GM21786 (cell line): ENCODE results near the gene ZBTB7C.

ENCODE experiments used
- ATAC-seq: cut with Tn5 transposase; IDR thresholded peaks from one replicate; pipeline ENCODE4 v1.9.1; 2021; ENCODE audit not compliant: unreplicated experiment

Gene ZBTB7C

GRCh38 chr18:48326901-48327675 is 82.1 kb downstream of the ZBTB7C start:
- ATAC-seq, result no peak

GRCh38 chr18:48325115-48325665 is 84.0 kb downstream of the ZBTB7C start:
- ATAC-seq, result no peak

- ATAC-seq, result no peak
These were observed 84.5 kb downstream of the ZBTB7C start for GRCh38 chr18:48324651-48325050.

- ATAC-seq, result no peak
These were observed 86.0 kb downstream of the ZBTB7C start for GRCh38 chr18:48323151-48323550.

GRCh38 chr18:48321536-48321935 is 87.6 kb downstream of the ZBTB7C start:
- no peak for ATAC-seq

GRCh38 chr18:48321121-48321520 is 88.1 kb downstream of the ZBTB7C start:
- no peak for ATAC-seq

- no peak for ATAC-seq
These were observed 88.6 kb downstream of the ZBTB7C start for GRCh38 chr18:48320639-48320945.

- no peak for ATAC-seq
These were observed 89.2 kb downstream of the ZBTB7C start for GRCh38 chr18:48319801-48320638.

- ATAC-seq, result no peak
These were observed 90.7 kb downstream of the ZBTB7C start for GRCh38 chr18:48318436-48318835.

GRCh38 chr18:48317781-48318381 is 91.3 kb downstream of the ZBTB7C start:
- no peak for ATAC-seq

GRCh38 chr18:48316177-48316576 is 93.0 kb downstream of the ZBTB7C start:
- ATAC-seq, result no peak

GRCh38 chr18:48314690-48315089 is 94.5 kb downstream of the ZBTB7C start:
- no peak for ATAC-seq

GRCh38 chr18:48313792-48314191 is 95.4 kb downstream of the ZBTB7C start:
- ATAC-seq, result no peak

GRCh38 chr18:48312066-48312465 is 97.1 kb downstream of the ZBTB7C start:
- ATAC-seq, result no peak

GRCh38 chr18:48310999-48311398 is 98.2 kb downstream of the ZBTB7C start:
- no peak for ATAC-seq

- no peak for ATAC-seq
These were observed 98.8 kb downstream of the ZBTB7C start for GRCh38 chr18:48310353-48310752.

- no peak for ATAC-seq
These were observed 100.2 kb downstream of the ZBTB7C start for GRCh38 chr18:48308755-48309575.

GRCh38 chr18:48308027-48308635 is 101.1 kb downstream of the ZBTB7C start:
- no peak for ATAC-seq

GRCh38 chr18:48306838-48307237 is 102.3 kb downstream of the ZBTB7C start:
- ATAC-seq, result no peak

- ATAC-seq, result no peak
These were observed 104.1 kb downstream of the ZBTB7C start for GRCh38 chr18:48304906-48305693.
